PC-9 (cell line): ENCODE data around the gene HMOX1. TPM values are rescaled to one million over a fixed set of nuclear protein-coding genes. Genes with fewer than 3 reads are reported as not detected.

Experiments used
- BruUV-seq: library from RNA; stranded (reverse); fragments of 400-500 nt; replicated peaks from 2 replicates; lab custom pipeline; 2021; lab: Mats Ljungman, UMichigan
- CTCF ChIA-PET: fragments of 300-600 bp; sonication (Branson Sonifier 250); formaldehyde crosslinking; loops from one replicate; lab custom pipeline; 2022; ENCODE audit warnings: antibody characterized with exemption; lab: Charles Lee
- POLR2A ChIA-PET: fragments of 300-600 bp; sonication (Branson Sonifier 250); formaldehyde crosslinking; loops from one replicate; lab custom pipeline; 2022; ENCODE audit warnings: antibody characterized with exemption; ENCODE audit not compliant: unreplicated experiment; lab: Charles Lee
- DNase-seq, 2 experiments: peaks; one replicate each; pipeline versions ENCODE4 v3.0.0 to v3.0.0-alpha.2; 2015 to 2022; ENCODE audit warnings: mixed read lengths in 1 of 2
- H2AFZ ChIP-seq: fragments of 200-600 bp; sonication (generic); 2 replicates; pipeline ENCODE4 v1.8.1; 2017; ENCODE audit warnings: antibody characterized with exemption
- H3F3A ChIP-seq: fragments of 200-600 bp; sonication (generic); 2 replicates; pipeline ENCODE4 v1.8.1; 2017; ENCODE audit warnings: antibody characterized with exemption, mild to moderate bottlenecking, low read depth; ENCODE audit not compliant: insufficient read depth
- H3K27ac ChIP-seq: fragments of 200-600 bp; sonication (generic); 2 replicates; pipeline ENCODE4 v1.6.1; 2016; ENCODE audit warnings: mixed run types
- H3K27me3 ChIP-seq: fragments of 200-600 bp; sonication (generic); 2 replicates; pipeline ENCODE4 v1.6.1; 2016; ENCODE audit warnings: low read depth, mixed run types; ENCODE audit not compliant: insufficient read depth
- H3K36me3 ChIP-seq: fragments of 200-600 bp; sonication (generic); 2 replicates; pipeline ENCODE4 v1.6.1; 2016; ENCODE audit warnings: low read depth, mixed run types
- H3K4me1 ChIP-seq: fragments of 200-600 bp; sonication (generic); replicated peaks from 2 replicates; pipeline ENCODE4 v1.6.1; 2016; ENCODE audit warnings: mixed run types; ENCODE audit not compliant: insufficient read depth
- H3K4me2 ChIP-seq: fragments of 200-600 bp; sonication (generic); 2 replicates; pipeline ENCODE4 v1.6.1; 2017; ENCODE audit warnings: mixed run types
- H3K4me3 ChIP-seq: fragments of 200-600 bp; sonication (generic); 2 replicates; pipeline ENCODE4 v1.6.1; 2016; ENCODE audit warnings: mixed run types
- H3K79me2 ChIP-seq: fragments of 200-600 bp; sonication (generic); 2 replicates; pipeline ENCODE4 v1.6.1; 2017; ENCODE audit warnings: low read depth, mixed run types
- H3K9me2 ChIP-seq: fragments of 200-600 bp; sonication (generic); 2 replicates; pipeline ENCODE4 v1.8.1; 2017; ENCODE audit warnings: mild to moderate bottlenecking; ENCODE audit not compliant: insufficient read depth
- H3K9me3 ChIP-seq: fragments of 200-600 bp; sonication (generic); 2 replicates; pipeline ENCODE4 v1.8.1; 2016; ENCODE audit warnings: low read depth; ENCODE audit not compliant: insufficient read depth
- H4K20me1 ChIP-seq: fragments of 200-600 bp; sonication (generic); 2 replicates; pipeline ENCODE4 v1.8.1; 2017; ENCODE audit not compliant: insufficient read depth
- CTCF ChIP-seq: fragments of 200-600 bp; sonication (generic); conservative IDR thresholded peaks from 2 replicates; pipeline ENCODE4 v1.6.1; 2017; ENCODE audit warnings: mixed run types, antibody characterized with exemption, mild to moderate bottlenecking, moderate library complexity
- EZH2 ChIP-seq: fragments of 200-600 bp; sonication (generic); IDR thresholded peaks from 2 replicates; pipeline ENCODE4 v1.8.0; 2017; ENCODE audit warnings: antibody characterized with exemption, low read depth
- intact Hi-C: fragments of 100-400 bp; cut with micrococcal nuclease; formaldehyde crosslinking; loops from one replicate; pipeline ENCODE4 v1.10.0; 2022; ENCODE audit not compliant: unreplicated experiment
- total RNA-seq: library from RNA; stranded (reverse); gene quantifications from 2 replicates; pipeline ENCODE4 v1.2.3, GENCODE V29; 2021

The HMOX1 gene
- total RNA-seq, 1 experiment from 2014 or later, result 23.7 TPM

DNA sequence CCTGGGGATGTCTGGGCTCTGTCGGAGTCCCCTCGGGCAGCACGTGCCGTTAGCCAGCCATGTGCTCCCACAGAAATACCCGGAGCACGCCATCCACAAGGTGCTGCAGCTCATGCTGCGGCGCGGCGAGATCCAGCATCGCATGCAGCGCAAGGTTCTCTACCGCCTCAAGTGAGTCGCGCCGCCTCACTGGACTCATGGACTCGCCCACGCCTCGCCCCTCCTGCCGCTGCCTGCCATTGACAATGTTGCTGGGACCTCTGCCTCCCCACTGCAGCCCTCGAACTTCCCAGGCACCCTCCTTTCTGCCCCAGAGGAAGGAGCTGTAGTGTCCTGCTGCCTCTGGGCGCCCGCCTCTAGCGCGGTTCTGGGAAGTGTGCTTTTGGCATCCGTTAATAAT, 43.2 kb downstream of the HMOX1 start:
- 0 out of 2 replicates have a peak, but pooled peaks cover 4% of the 10 kb centered on the region for H3K36me3 ChIP-seq
- BruUV-seq, result no TSS peak
- H4K20me1 ChIP-seq, result no peaks in the 10 kb centered on the region
- H3F3A ChIP-seq, result peaks cover 41% of the 10 kb centered on the region
- CTCF ChIA-PET, result no interaction called here
- no peaks in the 10 kb centered on the region for H3K27me3 ChIP-seq
- H3K27ac ChIP-seq, result peak overlapping the region; percentile 89
- H3K79me2 ChIP-seq, result no peaks in the 10 kb centered on the region
- H2AFZ ChIP-seq, result no peak overlapping the region
- H3K4me1 ChIP-seq, result peaks cover 40% of the 10 kb centered on the region
- no peak for DNase-seq
- H3K4me2 ChIP-seq, result no peak overlapping the region
- intact Hi-C loops, result no loop called here
- no peaks in the 10 kb centered on the region for H3K9me3 ChIP-seq
- no peaks in the 10 kb centered on the region for H3K9me2 ChIP-seq
- POLR2A ChIA-PET, result no interaction called here
- TF ChIP-seq EZH2 (no peak), CTCF (no peak)
- no peak overlapping the region for H3K4me3 ChIP-seq

DNA sequence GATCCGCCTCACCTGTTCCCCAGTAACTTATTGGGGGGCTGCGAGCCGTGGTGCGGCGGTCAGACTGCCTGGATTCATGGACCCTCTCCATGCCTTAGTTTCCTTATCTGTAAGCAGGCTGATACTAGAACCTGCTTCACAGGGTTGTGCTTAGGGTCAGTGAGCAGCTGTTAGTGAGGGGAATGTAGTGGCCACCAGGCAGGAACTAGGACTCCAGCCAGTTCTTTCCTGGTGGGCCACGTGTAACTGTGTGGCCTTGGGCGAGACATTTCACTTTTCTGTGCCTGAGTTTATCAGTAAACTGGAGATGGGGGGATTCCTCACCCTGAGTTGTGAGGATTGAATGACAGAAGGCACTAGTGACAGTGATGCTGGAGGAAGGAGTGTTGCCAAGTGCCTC, 43.9 kb downstream of the HMOX1 start:
- H3K4me1 ChIP-seq, result peaks cover 39% of the 10 kb centered on the region
- no peaks in the 10 kb centered on the region for H4K20me1 ChIP-seq
- no peaks in the 10 kb centered on the region for H3K9me2 ChIP-seq
- intact Hi-C loops, result no loop called here
- no peak overlapping the region for H3K4me3 ChIP-seq
- no TSS peak for BruUV-seq
- DNase-seq, result no peak
- H3K27me3 ChIP-seq, result no peaks in the 10 kb centered on the region
- 0 out of 2 replicates have a peak, but pooled peaks cover 4% of the 10 kb centered on the region for H3K36me3 ChIP-seq
- peak overlapping the region; percentile 89 for H3K27ac ChIP-seq
- H3K9me3 ChIP-seq, result no peaks in the 10 kb centered on the region
- H3K79me2 ChIP-seq, result no peaks in the 10 kb centered on the region
- no peak overlapping the region for H2AFZ ChIP-seq
- ChIA-PET POLR2A (no interaction called here), CTCF (interaction anchor here (0.5 to 0.6 kb wide), 2 partner anchors 49 to 112 kb away, joined by 9 read pairs; no protein-coding TSS in a partner anchor)
- peaks cover 48% of the 10 kb centered on the region for H3F3A ChIP-seq
- H3K4me2 ChIP-seq, result peak overlapping the region; percentile 14
- TF ChIP-seq CTCF (no peak), EZH2 (no peak)

DNA sequence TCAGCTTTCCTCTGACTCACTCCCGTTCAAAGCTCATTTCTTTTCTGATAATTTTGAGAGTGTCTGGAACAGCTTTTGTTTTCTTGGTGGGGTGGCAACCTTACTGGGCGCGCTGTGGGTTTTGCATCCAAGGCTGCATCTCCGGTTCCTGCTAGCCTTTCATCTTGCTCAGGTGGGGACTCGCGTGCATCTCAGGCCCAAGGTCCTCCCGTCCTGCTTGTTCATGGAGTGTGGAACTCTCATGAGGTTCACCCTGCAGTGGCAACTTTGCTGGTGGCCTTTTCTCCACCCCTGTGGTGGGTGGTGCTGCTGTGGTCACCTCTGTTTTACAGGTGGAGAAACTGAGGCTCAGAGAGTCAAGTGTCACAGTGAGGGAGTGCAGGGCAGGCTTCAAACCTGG, 44.6 kb downstream of the HMOX1 start:
- H4K20me1 ChIP-seq, result no peaks in the 10 kb centered on the region
- H3K4me2 ChIP-seq, result peak overlapping the region; percentile 63
- no peaks in the 10 kb centered on the region for H3K9me2 ChIP-seq
- POLR2A ChIA-PET, result no interaction called here
- BruUV-seq, result no TSS peak
- H3F3A ChIP-seq, result peaks cover 56% of the 10 kb centered on the region
- no peaks in the 10 kb centered on the region for H3K9me3 ChIP-seq
- intact Hi-C loops, result no loop called here
- TF ChIP-seq CTCF (no peak), EZH2 (no peak)
- no peak overlapping the region for H2AFZ ChIP-seq
- peak overlapping the region; percentile 27; the same call in 1 of the 2 replicates for H3K4me3 ChIP-seq
- H3K36me3 ChIP-seq, result no peaks in the 10 kb centered on the region
- peak overlapping the region; percentile 89 for H3K27ac ChIP-seq
- CTCF ChIA-PET, result interaction anchor here (0.5 to 0.6 kb wide), 2 partner anchors 48 to 111 kb away, joined by 9 read pairs; no protein-coding TSS in a partner anchor
- no peaks in the 10 kb centered on the region for H3K27me3 ChIP-seq
- H3K79me2 ChIP-seq, result no peaks in the 10 kb centered on the region
- peaks cover 39% of the 10 kb centered on the region for H3K4me1 ChIP-seq
- no peak for DNase-seq
